22Rv1 (cell line): ENCODE results near the gene FGGY.
"Not testable (repeated sequence)": the region's sequence is repeated elsewhere in the genome, so short reads cannot be mapped to it uniquely, and the experiment has no call there.

Experiments used
- H3K27ac ChIP-seq: fragments of 450-650 bp; 2 replicates; pipeline ENCODE4 v1.5.1; 2017
- ZFX ChIP-seq: fragments of 450-650 bp; IDR thresholded peaks from 2 replicates; pipeline ENCODE4 v1.6.1; 2017; ENCODE audit warnings: antibody characterized with exemption, borderline replicate concordance
- TF ChIP-seq, protein P1 (sequence below): fragments of 450-650 bp; IDR thresholded peaks from 2 replicates; pipeline ENCODE4 v1.5.1; 2017; ENCODE audit warnings: mild to moderate bottlenecking

Gene FGGY

DNA sequence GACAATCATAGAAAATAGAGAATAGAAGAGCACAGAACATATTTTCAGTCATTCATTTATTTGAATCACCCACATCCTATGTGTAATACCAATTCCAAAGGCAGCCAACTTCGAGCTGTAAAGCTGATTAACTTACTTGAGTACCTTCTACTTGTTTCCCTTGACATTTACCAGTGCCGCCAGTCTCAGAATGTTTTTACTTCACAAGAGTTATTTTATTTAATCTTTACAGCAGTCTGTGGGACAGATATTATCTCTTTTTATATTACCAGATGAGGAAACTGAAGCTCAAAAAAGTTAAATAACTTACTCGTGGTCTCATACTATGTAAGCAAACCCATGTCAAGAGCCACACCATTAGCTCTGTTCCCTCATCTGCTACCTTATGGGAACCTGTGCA is 56.6 kb downstream of the FGGY start:
- TF ChIP-seq, protein P1, sequence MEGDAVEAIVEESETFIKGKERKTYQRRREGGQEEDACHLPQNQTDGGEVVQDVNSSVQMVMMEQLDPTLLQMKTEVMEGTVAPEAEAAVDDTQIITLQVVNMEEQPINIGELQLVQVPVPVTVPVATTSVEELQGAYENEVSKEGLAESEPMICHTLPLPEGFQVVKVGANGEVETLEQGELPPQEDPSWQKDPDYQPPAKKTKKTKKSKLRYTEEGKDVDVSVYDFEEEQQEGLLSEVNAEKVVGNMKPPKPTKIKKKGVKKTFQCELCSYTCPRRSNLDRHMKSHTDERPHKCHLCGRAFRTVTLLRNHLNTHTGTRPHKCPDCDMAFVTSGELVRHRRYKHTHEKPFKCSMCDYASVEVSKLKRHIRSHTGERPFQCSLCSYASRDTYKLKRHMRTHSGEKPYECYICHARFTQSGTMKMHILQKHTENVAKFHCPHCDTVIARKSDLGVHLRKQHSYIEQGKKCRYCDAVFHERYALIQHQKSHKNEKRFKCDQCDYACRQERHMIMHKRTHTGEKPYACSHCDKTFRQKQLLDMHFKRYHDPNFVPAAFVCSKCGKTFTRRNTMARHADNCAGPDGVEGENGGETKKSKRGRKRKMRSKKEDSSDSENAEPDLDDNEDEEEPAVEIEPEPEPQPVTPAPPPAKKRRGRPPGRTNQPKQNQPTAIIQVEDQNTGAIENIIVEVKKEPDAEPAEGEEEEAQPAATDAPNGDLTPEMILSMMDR, result no peak
- no peak for TF ChIP-seq ZFX
- H3K27ac ChIP-seq, result no peak overlapping the region

DNA sequence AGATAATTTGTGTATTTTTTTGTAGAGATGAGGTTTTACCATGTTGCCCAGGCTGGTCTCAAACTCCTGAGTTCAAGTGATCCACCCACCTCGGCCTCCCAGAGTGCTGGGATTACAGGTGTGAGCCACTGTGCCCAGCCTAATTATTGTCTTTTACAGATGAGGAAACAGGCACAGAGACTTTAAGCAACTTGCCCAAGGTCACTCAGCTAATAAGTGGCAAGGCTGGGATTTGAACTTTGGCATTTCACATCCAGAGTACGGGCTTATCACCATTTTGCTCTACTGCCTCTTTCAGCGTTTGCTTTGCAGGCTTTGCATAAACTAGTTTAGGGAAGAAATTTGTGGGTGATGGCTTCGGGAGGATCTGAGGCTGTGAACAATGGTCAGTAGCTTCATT is 57.3 kb downstream of the FGGY start:
- H3K27ac ChIP-seq, result not testable (repeated sequence)

DNA sequence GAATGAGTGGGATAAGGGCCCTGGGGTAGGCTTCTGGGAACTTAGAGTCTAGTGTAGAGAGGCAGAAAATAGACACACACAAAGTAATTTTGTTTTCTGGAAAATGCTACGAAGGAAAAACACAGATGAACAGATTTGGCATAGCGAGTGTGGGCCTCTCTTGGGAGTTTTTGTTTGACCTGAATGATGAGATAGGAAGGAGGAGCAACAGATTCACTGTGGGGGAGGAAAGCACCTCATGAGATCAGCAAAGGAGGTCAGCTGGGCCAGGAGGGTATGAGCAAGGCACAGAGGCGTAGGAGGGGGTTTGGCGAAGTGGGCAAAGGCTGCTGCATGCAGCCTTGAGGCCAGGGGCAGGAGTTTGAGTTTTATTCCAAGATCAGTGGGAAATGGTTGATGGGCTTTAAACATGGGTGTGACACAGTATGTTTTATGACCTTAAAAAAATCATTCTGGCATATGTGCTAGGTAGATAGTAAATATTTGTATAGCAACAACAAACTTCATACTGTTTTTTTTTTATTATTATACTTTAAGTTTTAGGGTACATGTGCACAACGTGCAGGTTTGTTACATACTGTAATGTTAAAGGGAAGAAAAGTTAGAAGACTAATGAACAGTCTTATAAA is 57.9 kb downstream of the FGGY start:
- no peak for TF ChIP-seq ZFX
- TF ChIP-seq, protein P1, result no peak
- H3K27ac ChIP-seq, result 0 out of 2 replicates have a peak overlapping the region, but pooled peaks have one; percentile 22

DNA sequence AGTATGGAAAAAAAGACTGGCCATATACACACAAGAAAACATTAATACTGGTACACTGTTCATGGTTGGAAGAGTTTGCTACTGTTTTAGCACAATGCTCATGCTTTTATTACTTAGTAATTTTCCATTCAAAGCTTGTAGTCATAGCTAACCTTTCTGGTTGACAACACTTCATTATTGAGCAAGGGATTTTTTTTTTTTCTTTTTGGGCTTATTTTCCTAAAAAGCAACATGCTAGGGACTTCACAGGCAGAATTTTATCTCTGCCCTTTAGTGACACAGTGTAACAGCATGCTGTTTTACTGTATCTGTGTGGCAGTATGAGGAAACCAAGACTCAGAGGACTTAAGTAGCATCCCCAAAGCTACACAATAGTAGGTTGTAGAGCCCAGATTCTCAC is 58.5 kb downstream of the FGGY start:
- no peak for TF ChIP-seq ZFX
- TF ChIP-seq, protein P1, result no peak
- 0 out of 2 replicates have a peak overlapping the region, but pooled peaks have one; percentile 22 for H3K27ac ChIP-seq

GRCh38 chr1:59356627-59357026 is 59.7 kb downstream of the FGGY start:
- TF ChIP-seq, protein P1, result no peak
- TF ChIP-seq ZFX, result no peak
- no peak overlapping the region for H3K27ac ChIP-seq

DNA sequence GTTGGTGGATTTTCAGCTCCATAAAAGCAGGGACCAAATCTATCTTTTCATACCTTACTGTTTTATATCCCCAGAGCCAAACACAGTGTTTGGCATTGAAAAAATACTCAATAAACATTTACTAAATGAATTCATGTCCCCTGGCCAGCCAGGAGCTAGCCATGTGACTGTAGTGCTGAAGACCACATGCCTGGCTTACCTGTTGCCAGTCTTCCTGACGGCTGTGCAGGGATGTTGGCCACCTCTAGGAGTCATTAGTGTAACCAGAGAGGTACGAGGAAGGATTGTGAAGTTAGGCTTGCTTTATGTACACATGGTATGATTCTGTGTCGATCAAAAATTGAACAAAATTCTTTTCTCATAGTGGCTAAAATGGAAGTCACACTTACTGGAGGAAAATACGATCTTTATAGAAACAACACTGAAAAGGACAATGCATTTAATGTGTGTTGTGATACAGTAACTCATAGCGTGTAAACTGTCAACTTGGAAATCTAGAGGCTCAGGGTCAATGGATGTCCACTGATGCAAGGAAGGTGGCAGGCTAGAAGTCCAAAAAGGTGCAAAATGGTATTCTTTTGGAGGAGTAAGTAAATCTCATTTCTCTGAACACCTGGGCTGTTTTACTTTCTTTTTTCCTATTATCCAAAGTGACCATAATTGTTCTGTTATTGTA is 60.9 kb downstream of the FGGY start:
- H3K27ac ChIP-seq, result no peak overlapping the region

DNA sequence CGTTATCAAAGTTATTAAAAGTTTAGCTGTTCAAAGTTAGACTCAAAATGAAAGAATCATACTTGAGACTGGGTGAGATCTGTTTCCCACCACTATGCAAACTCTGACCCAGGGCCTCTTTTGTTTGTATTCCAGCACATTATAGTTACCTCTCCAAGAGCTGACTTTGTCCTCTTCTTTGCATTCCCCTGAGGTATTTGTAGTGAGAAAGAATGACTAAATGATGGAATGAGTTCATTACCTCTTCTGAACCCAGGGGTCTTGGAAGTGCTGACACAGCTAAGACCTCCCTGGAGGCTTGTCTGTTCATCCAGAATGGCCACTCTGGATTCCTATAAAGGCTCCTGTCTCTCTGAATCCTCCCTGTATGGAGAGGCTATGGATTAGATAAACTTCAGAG is 62.4 kb downstream of the FGGY start:
- TF ChIP-seq, protein P1, result no peak
- TF ChIP-seq ZFX, result no peak
- H3K27ac ChIP-seq, result no peak overlapping the region

More for the DNA sequence above, 60.9 kb downstream of the FGGY start:
- TF ChIP-seq, protein P1, result no peak
- no peak for TF ChIP-seq ZFX

- no peak overlapping the region for H3K27ac ChIP-seq
- TF ChIP-seq, protein P1, result no peak
- TF ChIP-seq ZFX, result no peak
Measured at GRCh38 chr1:59360170-59360569, 63.3 kb downstream of the FGGY start.
